Esophagus squamous epithelium (tissue), 4 donors: ENCODE measurements around the gene HUNK.

Source experiments
- POLR2A ChIP-seq, 4 donors: fragments of 450-650 bp; IDR thresholded peaks; one replicate each; pipeline ENCODE4 v1.6.1; 2017; ENCODE audit warnings: antibody characterized with exemption in 4 of 4, mild to moderate bottlenecking in 4 of 4, moderate library complexity in 3 of 4
- TF ChIP-seq, protein P1 (sequence below), 6 experiments: fragments of 450-650 bp in 4 of 6; fragments of 200-600 bp in 2 of 6; sonication (generic) in 2 of 6; IDR thresholded peaks; one replicate each; pipeline ENCODE4 v1.5.1; 2016 to 2019; ENCODE audit warnings: antibody characterized with exemption in 6 of 6, mild to moderate bottlenecking in 4 of 6, moderate library complexity in 4 of 6

DNA sequence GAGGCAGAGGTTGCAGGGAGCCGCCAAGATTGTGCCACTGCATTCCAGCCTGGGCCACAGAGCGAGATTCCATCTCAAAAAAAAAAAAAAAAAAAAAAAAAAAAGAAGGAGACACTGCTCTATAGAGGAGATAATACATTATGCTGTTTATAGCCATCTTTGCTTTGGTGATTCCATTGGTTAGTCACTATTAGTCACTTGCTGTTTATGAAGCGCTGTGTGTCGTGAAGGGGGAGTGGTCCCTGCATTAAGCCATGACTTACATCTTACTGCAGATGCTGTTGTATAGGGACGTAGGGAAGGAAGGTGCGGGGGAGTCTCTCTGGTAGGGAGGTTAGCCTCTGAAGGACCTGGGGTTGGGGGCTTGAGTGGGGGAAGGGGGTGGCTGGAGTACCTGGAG is 48.3 kb downstream of the HUNK start:
- TF ChIP-seq, protein P1, sequence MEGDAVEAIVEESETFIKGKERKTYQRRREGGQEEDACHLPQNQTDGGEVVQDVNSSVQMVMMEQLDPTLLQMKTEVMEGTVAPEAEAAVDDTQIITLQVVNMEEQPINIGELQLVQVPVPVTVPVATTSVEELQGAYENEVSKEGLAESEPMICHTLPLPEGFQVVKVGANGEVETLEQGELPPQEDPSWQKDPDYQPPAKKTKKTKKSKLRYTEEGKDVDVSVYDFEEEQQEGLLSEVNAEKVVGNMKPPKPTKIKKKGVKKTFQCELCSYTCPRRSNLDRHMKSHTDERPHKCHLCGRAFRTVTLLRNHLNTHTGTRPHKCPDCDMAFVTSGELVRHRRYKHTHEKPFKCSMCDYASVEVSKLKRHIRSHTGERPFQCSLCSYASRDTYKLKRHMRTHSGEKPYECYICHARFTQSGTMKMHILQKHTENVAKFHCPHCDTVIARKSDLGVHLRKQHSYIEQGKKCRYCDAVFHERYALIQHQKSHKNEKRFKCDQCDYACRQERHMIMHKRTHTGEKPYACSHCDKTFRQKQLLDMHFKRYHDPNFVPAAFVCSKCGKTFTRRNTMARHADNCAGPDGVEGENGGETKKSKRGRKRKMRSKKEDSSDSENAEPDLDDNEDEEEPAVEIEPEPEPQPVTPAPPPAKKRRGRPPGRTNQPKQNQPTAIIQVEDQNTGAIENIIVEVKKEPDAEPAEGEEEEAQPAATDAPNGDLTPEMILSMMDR (IDR thresholded peaks at IDR 0.05), result no peak
- TF ChIP-seq POLR2A (IDR thresholded peaks at IDR 0.05), result no peak
